Peyer's patch (tissue), 4 donors: ENCODE data around the gene HOXC4.

Experiments used
- POLR2A ChIP-seq, 2 donors: fragments of 450-650 bp; IDR thresholded peaks; one replicate each; pipeline ENCODE4 v1.5.1; 2017; ENCODE audit warnings: antibody characterized with exemption in 2 of 2, mild to moderate bottlenecking in 2 of 2, moderate library complexity in 2 of 2
- TF ChIP-seq, protein P1 (sequence below), 6 experiments: fragments of 450-650 bp in 4 of 6; fragments of 200-600 bp in 2 of 6; sonication (generic) in 1 of 6; IDR thresholded peaks; one replicate each; pipeline ENCODE4 v1.5.1; 2017 to 2019; ENCODE audit warnings: antibody characterized with exemption in 6 of 6, mild to moderate bottlenecking in 3 of 6, moderate library complexity in 1 of 6

DNA sequence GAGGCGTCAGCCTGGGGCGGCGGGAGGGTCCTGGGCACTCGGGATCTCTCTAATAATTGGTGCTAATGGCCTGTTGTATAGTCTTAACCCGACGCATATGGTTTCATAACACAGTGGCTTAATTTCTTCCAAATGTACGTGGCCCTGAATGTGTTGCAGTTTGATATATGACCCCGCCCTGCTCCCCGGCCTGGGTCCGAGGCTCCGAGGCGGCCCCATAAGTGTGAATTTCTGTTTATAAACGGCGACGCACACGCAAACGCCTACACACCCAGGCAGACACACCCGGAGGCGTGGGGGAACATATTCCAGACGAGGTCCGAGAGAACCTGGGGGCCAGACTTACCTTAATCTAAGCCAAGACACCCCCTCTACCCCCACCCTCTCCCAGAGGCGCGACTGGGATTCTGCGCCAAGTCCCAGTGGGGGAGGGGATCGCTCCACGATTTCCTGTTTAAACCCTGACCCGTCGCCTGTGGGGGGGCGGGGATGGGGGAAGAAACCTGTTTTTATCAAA, 35.1 kb upstream of the HOXC4 start:
- TF ChIP-seq, protein P1, sequence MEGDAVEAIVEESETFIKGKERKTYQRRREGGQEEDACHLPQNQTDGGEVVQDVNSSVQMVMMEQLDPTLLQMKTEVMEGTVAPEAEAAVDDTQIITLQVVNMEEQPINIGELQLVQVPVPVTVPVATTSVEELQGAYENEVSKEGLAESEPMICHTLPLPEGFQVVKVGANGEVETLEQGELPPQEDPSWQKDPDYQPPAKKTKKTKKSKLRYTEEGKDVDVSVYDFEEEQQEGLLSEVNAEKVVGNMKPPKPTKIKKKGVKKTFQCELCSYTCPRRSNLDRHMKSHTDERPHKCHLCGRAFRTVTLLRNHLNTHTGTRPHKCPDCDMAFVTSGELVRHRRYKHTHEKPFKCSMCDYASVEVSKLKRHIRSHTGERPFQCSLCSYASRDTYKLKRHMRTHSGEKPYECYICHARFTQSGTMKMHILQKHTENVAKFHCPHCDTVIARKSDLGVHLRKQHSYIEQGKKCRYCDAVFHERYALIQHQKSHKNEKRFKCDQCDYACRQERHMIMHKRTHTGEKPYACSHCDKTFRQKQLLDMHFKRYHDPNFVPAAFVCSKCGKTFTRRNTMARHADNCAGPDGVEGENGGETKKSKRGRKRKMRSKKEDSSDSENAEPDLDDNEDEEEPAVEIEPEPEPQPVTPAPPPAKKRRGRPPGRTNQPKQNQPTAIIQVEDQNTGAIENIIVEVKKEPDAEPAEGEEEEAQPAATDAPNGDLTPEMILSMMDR (IDR thresholded peaks at IDR 0.05), result no peak
- no peak for TF ChIP-seq POLR2A (IDR thresholded peaks at IDR 0.05)
